NCI-H2107 treated with DMSO at 0.1 percent for 48 hours (cell line): Measurements from ENCODE around the gene ZNF480.
A peak's percentile ranks its signal among the peaks of the same experiment; 100 is the strongest.
"Not testable (repeated sequence)": the region's sequence is repeated elsewhere in the genome, so short reads cannot be mapped to it uniquely, and the experiment has no call there.

ENCODE experiments used
- DNase-seq: peaks from one replicate; lab custom pipeline; 2025; ENCODE audit not compliant: unreplicated experiment; lab: John Stamatoyannopoulos, UW

ZNF480 gene

GRCh38 chr19:52296773-52297600 lies at the start of gene ZNF480:
Gene ZNF480, plus strand, starts transcription at chr19:52297169. Its CDS starts 3,244 bp downstream, at chr19:52300413.
- peak; percentile 26 for DNase-seq

- DNase-seq, result no peak
These were observed 48.7 kb upstream of the ZNF480 start for GRCh38 chr19:52248241-52248640.

- no peak for DNase-seq
These were observed 38.5 kb upstream of the ZNF480 start for GRCh38 chr19:52258426-52258825.

- not testable (repeated sequence) for DNase-seq
These were observed 31.4 kb upstream of the ZNF480 start for GRCh38 chr19:52265556-52265955.

GRCh38 chr19:52269338-52270261 lies 27.4 kb upstream of the ZNF480 start, which contains the start of gene ZNF766:
Gene ZNF766, plus strand, starts transcription at chr19:52269587. Its CDS starts 27 bp downstream, at chr19:52269614.
- peak; percentile 89 for DNase-seq

- DNase-seq, result no peak
These were observed 26.6 kb upstream of the ZNF480 start for GRCh38 chr19:52270266-52270885.

- DNase-seq, result no peak
These were observed 23.7 kb upstream of the ZNF480 start for GRCh38 chr19:52273301-52273700.

GRCh38 chr19:52274191-52274590 lies 22.8 kb upstream of the ZNF480 start:
- DNase-seq, result no peak

- no peak for DNase-seq
These were observed 21.0 kb upstream of the ZNF480 start for GRCh38 chr19:52275988-52276387.

- DNase-seq, result no peak
These were observed 19.5 kb upstream of the ZNF480 start for GRCh38 chr19:52277471-52277870.

GRCh38 chr19:52286256-52286655 lies 10.7 kb upstream of the ZNF480 start:
- no peak for DNase-seq

- DNase-seq, result no peak
These were observed 5.2 kb upstream of the ZNF480 start for GRCh38 chr19:52291781-52292180.

- DNase-seq, result not testable (repeated sequence)
These were observed 4.0 kb upstream of the ZNF480 start for GRCh38 chr19:52292946-52293345.

GRCh38 chr19:52296400-52296772 lies 583 bp upstream of the ZNF480 start:
- no peak for DNase-seq

- no peak for DNase-seq
These were observed 814 bp downstream of the ZNF480 start for GRCh38 chr19:52297601-52298364.

- DNase-seq, result no peak
These were observed 10.3 kb downstream of the ZNF480 start for GRCh38 chr19:52307275-52307674.

- no peak for DNase-seq
These were observed 25.5 kb downstream of the ZNF480 start for GRCh38 chr19:52322429-52322828.

- no peak for DNase-seq
These were observed 34.8 kb downstream of the ZNF480 start for GRCh38 chr19:52331757-52332156.

- no peak for DNase-seq
These were observed 38.8 kb downstream of the ZNF480 start for GRCh38 chr19:52335768-52336116.

GRCh38 chr19:52336117-52336790 lies 39.3 kb downstream of the ZNF480 start, which contains the start of gene ZNF610:
Gene ZNF610, plus strand, starts transcription at chr19:52336243. Its CDS starts 12,930 bp downstream, at chr19:52349173.
- peak; percentile 55 for DNase-seq
